Measurements from ENCODE around the gene SLC52A1.

SLC52A1 gene

DNA sequence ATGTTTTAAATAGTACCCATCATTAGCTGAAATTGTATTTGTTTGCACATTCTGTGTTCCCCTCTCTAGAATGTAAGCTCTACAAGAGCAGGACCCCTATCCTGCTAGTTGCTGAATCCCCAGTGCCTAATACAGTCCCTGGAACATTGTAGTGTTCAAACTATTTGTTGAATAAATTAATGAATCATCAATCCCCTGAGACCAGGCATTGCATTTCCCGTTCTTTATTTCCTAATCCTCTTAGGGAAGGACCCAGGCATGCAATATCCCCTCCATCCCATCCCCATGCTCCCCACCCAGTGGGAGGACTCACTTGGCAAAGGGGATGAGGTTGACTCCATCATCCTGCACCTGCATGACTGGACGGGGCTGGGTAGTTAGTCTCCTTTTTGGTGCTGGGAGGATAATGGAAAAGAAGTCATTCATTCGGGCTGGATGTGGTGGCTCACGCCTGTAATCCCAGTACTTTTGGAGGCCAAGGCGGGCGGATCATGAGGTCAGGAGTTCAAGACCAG is 41.1 kb downstream of the SLC52A1 start:
- no peak overlapping the region for H3K4me3 ChIP-seq (ENCODE audit: low read depth, low read length)

DNA sequence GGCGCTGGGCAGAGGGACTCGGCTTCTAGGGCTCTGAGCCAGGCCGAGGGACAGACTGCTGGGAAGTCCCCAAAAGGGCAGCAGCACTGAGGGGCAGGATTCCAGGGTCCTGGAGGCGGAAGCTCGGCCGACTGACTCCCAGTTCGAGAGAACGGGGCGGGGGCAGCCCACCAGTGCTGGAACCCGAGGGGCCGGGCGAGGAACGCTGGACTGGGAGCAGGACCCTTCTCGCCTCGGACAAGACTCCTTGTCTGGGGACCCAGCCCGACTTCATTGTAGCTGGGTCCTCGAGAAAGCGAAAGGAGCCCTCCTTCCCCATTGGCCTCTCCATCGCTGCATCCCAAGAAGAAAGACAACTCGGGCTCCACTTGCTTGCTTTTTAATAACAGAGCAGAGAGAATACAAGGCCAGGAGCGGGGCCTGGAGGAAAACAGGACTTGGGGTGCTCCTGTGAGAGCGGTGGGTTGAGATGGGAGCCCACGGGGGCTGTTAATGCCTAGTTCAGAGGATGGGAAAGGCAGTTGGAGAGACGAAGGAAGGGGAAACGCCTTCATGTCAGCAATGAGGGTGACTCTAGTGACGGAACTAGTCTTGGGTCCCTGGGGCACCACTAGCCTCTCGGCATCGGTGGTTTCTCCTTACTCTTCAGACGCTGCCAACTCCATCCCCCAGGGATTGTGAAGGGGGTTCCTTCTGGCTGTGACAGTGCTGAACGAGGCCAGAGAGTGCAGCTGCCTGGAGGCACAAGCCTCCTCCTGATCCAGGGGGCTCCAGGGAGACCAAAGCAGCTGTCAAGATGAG is 47.3 kb downstream of the SLC52A1 start:
- peak overlapping the region; percentile 44 for H3K4me3 ChIP-seq (ENCODE audit: low read depth, low read length)

DNA sequence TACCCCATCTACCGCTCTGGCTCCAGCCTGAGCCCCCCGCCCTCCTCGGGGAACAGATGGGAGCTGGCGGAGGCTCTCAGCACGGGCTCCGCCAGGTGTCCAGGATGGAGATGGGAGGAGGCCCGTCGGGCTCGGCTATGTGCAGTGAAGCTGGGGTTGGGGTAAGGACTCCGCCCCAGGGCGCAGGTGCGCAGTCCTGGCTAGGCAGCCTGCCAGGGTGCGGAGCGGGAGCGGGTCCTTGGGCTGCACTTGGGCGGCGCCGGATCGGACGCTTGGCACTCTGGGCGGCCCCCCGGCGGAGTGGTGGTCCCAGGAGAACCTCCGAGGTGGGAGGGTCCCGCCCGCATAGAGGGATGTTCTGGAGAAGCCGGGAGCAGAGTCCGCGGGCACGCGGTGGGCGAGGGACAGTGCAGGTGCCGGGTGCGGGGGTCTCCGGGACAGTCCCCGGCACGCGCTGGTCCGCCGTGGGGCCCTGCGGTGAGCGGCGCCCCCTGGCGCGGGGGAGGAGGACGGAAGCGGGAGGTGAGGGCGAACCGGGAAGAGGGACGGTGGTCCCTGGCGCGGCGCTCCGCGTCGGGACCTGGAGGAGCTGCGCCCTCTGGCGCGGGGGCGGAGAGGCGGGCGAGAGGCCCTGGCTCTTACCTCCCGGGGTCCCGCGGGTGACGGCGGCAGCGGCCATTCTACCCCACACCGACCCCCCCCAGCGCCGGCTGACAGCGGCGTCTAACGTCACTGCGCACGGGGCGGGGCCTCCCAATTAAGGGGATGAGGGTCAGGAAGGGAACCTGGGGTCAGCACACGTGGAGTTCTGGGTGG is 48.1 kb downstream of the SLC52A1 start, which contains the start of gene CAMTA2:
Gene CAMTA2 (minus strand): TSS at position 725 of the 816 bp plus-strand sequence. CDS start 1,453 bp downstream, outside the sequence.
- H3K4me3 ChIP-seq (ENCODE audit: low read depth, low read length) = peak within 1 kb of the TSS; percentile 44

DNA sequence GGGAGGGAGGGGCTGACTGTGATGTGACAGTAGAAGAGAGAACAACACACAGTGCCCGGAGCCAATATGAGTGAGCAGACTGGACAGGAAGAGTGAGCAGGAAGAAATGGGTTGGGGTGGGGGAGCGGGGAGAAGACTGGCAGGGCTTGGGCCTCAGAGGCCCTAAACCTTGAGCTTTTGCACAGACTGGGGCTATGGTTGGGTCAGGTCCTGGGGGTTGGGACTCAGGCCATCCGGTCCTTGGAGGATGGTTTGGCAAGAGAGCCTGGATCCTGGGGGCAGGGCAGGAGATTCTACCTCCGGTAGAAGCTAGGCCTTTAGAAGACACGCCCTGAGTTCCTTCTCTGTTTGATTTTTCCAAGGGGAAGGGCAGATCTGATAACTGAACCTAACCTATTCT is 48.8 kb downstream of the SLC52A1 start:
- H3K4me3 ChIP-seq (ENCODE audit: low read depth, low read length) = peak overlapping the region; percentile 44
